GM19099 (cell line): Measurements from ENCODE around the gene TMEM270.

ENCODE experiments used
- POLR2A ChIP-seq: IDR thresholded peaks from 3 replicates; pipeline ENCODE4 v1.6.1; 2011; ENCODE audit warnings: low read depth; ENCODE audit not compliant: insufficient read length; ENCODE audit errors: extremely low read depth

TMEM270 gene

GRCh38 chr7:73829921-73830680 is 30.9 kb upstream of the TMEM270 start:
- no peak for TF ChIP-seq POLR2A

DNA sequence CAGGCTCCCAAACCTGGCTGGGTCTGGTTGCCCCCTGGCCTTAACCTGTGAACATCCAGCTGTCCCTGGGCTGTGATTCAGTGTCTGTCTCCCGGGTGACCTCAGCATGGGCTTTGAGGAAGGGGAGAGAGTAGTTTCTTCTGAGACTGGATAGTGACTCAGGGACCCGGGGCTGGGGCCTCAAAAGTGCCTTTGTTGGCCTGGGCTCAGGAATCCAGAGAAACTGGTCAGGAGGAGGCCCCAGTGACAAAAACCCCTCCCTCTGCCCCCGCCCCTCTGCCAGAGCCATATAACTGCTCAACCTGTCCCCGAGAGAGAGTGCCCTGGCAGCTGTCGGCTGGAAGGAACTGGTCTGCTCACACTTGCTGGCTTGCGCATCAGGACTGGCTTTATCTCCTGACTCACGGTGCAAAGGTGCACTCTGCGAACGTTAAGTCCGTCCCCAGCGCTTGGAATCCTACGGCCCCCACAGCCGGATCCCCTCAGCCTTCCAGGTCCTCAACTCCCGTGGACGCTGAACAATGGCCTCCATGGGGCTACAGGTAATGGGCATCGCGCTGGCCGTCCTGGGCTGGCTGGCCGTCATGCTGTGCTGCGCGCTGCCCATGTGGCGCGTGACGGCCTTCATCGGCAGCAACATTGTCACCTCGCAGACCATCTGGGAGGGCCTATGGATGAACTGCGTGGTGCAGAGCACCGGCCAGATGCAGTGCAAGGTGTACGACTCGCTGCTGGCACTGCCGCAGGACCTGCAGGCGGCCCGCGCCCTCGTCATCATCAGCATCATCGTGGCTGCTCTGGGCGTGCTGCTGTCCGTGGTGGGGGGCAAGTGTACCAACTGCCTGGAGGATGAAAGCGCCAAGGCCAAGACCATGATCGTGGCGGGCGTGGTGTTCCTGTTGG is 30.0 kb upstream of the TMEM270 start, which contains the start of gene CLDN4:
CLDN4 (plus strand) TSS at position 316 of the 903 bp plus-strand sequence; CDS start at position 522, 206 bp downstream.
- no peak for TF ChIP-seq POLR2A

DNA sequence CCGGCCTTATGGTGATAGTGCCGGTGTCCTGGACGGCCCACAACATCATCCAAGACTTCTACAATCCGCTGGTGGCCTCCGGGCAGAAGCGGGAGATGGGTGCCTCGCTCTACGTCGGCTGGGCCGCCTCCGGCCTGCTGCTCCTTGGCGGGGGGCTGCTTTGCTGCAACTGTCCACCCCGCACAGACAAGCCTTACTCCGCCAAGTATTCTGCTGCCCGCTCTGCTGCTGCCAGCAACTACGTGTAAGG is 29.4 kb upstream of the TMEM270 start:
- TF ChIP-seq POLR2A: no peak

GRCh38 chr7:73831834-73832651 is 28.9 kb upstream of the TMEM270 start:
- no peak for TF ChIP-seq POLR2A

- TF ChIP-seq POLR2A: no peak
Observed at GRCh38 chr7:73832806-73833205, 28.2 kb upstream of the TMEM270 start.

DNA sequence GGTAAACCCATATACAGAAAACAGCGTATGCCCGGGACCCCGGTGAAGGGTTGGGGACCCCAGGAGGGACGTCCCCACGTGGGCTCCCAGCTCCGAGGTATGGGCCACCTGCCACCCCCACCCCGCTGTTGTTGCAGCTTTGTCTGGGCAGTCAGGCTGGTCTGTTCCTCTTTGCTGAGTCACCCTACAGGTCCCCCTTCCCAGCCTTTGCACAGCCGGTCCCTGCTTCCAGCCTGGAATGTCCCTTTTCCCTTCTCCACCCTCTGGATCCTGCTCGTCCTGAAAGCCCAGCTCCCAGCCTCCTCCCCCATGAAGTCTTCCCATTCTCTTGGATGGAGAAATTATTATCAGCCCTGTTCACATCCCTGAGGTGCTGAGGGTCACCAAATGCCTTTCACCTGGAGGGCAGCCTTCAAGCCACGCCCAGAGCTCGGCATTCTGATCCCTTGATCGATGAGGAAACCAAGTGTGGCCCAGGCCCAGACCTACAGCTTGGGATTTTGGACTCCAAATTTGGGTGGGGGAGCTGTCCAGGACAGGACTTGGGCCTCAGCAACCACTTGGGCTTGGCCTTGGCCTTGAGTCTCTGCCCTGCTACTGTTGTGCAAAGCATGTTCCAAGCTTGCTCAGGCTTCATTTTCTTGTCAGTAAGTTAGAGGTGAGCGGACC is 27.6 kb upstream of the TMEM270 start:
- TF ChIP-seq POLR2A: no peak

- no peak for TF ChIP-seq POLR2A
Observed at GRCh38 chr7:73834626-73835191, 26.2 kb upstream of the TMEM270 start.

DNA sequence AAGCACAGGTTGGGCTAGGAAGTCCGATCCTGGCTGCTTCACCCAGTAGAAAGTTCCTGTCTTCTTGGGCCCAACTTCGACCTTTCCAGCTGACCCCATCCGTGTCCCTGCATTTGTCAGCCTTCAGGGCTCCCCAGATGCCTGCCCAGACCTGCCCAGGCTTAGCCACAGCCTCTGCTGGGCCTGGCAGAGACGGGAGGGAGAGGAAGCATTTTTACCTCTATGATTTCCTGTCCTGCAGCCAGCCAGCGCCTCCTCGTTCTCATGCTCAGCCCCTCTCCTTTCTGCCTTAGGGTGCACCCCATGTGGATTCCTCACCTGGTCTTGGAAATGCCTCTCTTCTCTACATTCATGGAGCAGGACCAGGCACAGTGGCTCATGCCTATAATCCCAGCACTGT is 22.3 kb upstream of the TMEM270 start:
- no peak for TF ChIP-seq POLR2A

- no peak for TF ChIP-seq POLR2A
Observed at GRCh38 chr7:73839290-73839689, 21.7 kb upstream of the TMEM270 start.

GRCh38 chr7:73839743-73840714 is 20.9 kb upstream of the TMEM270 start:
- TF ChIP-seq POLR2A: no peak

GRCh38 chr7:73840715-73841379 is 20.1 kb upstream of the TMEM270 start:
- TF ChIP-seq POLR2A: no peak

DNA sequence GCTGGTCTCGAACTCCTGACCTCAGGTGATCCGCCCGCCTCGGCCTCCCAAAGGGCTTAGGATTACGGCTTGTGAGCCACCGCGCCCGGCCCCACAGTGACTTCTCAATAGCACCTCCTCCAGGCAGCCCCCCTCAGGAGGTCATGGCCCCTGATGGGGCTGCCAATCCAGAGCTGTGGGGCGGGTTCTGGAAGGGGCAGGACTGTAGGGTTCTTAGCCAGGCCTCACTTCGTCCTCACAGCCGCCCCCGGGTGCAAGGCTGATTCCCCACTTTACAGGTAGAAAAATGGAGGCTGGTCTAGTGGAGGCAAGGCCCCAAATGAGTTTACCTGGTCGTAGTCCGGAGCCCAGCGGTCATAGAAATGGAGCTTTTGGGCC is 19.3 kb upstream of the TMEM270 start:
- no peak for TF ChIP-seq POLR2A
